ENCODE data around the gene UCHL1.

The UCHL1 gene

DNA sequence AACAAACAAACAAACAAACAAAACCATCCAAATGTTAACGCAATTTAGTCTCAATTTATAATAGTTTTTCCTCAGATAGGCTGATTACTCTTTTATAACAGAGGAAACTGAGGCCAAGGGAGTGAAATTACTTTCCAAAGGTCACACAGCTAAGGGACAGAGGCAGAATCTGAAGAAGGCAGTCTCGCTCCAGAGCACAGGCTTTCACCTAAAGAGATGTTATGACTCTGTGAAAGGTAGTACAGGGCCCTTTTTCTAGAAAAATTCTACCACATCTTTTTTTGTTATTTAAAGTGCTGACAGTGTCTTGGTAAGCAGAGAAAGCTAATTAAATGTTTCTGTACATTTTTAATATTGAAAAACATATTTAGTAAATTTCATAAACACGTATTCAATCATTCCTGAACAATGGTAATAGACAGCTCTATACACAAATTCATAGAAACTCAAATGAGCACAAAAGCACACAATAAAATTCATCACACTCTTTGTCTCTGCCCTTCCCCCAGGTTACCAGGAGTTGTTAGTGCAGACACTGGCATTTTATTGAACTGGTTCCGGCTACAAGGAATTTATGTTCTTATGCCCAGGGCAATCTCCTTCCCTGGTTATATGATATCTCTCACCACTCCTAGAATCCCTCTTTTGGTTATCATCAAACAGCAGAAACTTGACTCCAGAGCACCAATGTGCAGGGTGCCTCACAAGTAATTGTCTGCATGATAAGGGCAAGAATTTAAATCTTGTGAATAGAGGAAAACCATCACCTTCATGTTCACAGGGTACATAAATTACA, 34.7 kb upstream of the UCHL1 start:
- no peak overlapping the region for H3K9ac ChIP-seq (ENCODE audit: insufficient read length)
- H3K27ac ChIP-seq, result no peak overlapping the region
- H3K9me3 ChIP-seq (ENCODE audit: low read depth, low read length), result no peaks in the 10 kb centered on the region
- TF ChIP-seq EZH2 (IDR thresholded peaks at IDR 0.05) (no peak), POLR2AphosphoS5 (IDR thresholded peaks at IDR 0.05; ENCODE audit: borderline replicate concordance, low read depth, low read length) (no peak), FOXP2 (optimal IDR thresholded peaks at IDR 0.05; ENCODE audit: control extremely low read depth, extremely low read length, insufficient read depth) (no peak)
- H3K36me3 ChIP-seq (ENCODE audit: insufficient read depth, low read length), result no peaks in the 10 kb centered on the region
- H3K4me3 ChIP-seq, result no peak overlapping the region
- DNase-seq (ENCODE audit: low read depth, low spot score), result no peak

DNA sequence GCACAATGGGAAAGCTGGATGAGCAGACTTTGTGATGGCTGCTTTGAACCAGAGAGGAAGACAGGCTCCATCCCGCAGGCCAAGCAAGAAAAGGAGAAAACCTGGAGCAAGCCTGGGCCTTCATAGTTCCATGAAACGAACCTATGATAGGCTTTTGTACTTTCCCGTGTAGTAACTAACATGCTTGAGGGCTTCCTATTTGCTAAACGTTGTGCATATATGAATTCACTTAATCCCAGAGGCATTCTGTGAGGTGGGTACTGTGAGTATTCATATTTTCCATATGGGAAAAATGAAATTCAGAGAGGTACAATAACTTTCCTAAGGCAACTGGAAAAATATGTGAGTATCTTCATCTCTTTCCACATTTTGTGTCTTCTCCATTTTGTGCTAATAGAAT, 28.8 kb upstream of the UCHL1 start:
- Histone ChIP-seq H3K9ac (ENCODE audit: insufficient read length) (no peak overlapping the region), H3K4me3 (no peak overlapping the region), H3K27ac (no peak overlapping the region), H3K9me3 (ENCODE audit: low read depth, low read length) (no peaks in the 10 kb centered on the region), H3K36me3 (ENCODE audit: insufficient read depth, low read length) (no peaks in the 10 kb centered on the region)
- no peak for DNase-seq (ENCODE audit: low read depth, low spot score)
- TF ChIP-seq FOXP2 (optimal IDR thresholded peaks at IDR 0.05; ENCODE audit: control extremely low read depth, extremely low read length, insufficient read depth) (no peak), EZH2 (IDR thresholded peaks at IDR 0.05) (no peak), POLR2AphosphoS5 (IDR thresholded peaks at IDR 0.05; ENCODE audit: borderline replicate concordance, low read depth, low read length) (no peak)

DNA sequence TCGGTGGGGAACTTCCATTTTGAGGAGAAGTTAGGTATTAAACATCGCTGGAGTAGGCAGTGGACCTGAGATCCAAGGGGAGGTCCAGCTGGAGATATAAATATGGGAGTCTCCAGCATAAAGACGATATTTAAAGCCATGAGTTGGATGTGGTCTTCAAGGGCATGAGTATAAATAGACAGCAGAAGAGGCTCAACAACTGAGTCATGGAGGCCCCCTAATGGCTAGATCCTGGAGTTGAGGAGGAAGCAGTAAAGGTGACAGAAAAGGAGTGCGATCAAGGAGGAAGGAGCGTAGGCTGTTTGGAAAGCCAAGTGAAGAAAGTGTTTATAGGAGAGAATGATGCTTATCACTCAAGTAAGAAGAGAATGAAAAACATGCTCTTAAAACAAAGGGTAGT, 24.3 kb upstream of the UCHL1 start:
- H3K4me3 ChIP-seq, result no peak overlapping the region
- H3K9ac ChIP-seq (ENCODE audit: insufficient read length), result no peak overlapping the region
- no peak for DNase-seq (ENCODE audit: low read depth, low spot score)
- no peak overlapping the region for H3K27ac ChIP-seq
- no peak for TF ChIP-seq EZH2 (IDR thresholded peaks at IDR 0.05)
- TF ChIP-seq POLR2AphosphoS5 (IDR thresholded peaks at IDR 0.05; ENCODE audit: borderline replicate concordance, low read depth, low read length), result no peak
- TF ChIP-seq FOXP2 (optimal IDR thresholded peaks at IDR 0.05; ENCODE audit: control extremely low read depth, extremely low read length, insufficient read depth), result no peak
- no peaks in the 10 kb centered on the region for H3K36me3 ChIP-seq (ENCODE audit: insufficient read depth, low read length)
- H3K9me3 ChIP-seq (ENCODE audit: low read depth, low read length), result no peaks in the 10 kb centered on the region

DNA sequence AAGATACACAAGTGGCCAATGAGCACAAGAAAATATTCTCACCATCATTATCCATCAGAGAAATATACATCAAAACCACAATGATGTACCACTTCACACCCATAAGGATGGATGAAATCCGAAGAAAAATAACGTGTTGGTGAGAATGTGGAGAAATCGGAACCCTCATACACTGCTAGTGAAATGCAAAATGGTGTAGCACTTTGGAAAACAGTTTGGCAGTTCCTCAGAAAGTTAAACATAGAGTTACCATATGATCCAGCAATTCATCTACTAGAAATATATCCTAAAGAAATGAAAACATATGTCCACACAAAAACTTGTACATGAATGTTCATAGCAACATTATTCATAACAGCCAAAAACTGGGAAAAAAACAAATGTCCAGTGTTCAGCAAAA, 23.9 kb upstream of the UCHL1 start:
- H3K36me3 ChIP-seq (ENCODE audit: insufficient read depth, low read length), result no peaks in the 10 kb centered on the region
- no peak overlapping the region for H3K27ac ChIP-seq
- DNase-seq (ENCODE audit: low read depth, low spot score), result no peak
- no peak overlapping the region for H3K4me3 ChIP-seq
- H3K9ac ChIP-seq (ENCODE audit: insufficient read length), result no peak overlapping the region
- no peaks in the 10 kb centered on the region for H3K9me3 ChIP-seq (ENCODE audit: low read depth, low read length)
- TF ChIP-seq FOXP2 (optimal IDR thresholded peaks at IDR 0.05; ENCODE audit: control extremely low read depth, extremely low read length, insufficient read depth) (no peak), POLR2AphosphoS5 (IDR thresholded peaks at IDR 0.05; ENCODE audit: borderline replicate concordance, low read depth, low read length) (no peak)

DNA sequence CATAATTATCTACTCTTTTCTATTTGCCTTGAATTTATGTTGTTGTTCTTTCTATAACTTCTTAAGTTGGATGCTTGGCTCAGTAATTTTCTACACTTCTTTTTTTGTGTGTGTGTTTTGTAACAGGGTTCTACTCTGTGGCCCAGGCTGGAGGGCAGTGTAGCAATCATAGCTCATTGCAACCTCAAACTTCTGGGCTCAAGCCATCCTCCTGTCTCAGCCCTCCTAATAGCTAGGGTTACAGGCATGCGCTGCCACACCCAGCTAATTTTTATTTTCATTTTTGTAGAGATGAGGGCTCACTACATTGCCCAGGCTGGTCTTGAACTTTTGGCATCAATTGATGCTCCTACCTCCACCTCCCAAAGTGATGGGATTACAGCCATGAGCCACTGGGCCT, 20.7 kb upstream of the UCHL1 start:
- TF ChIP-seq POLR2AphosphoS5 (IDR thresholded peaks at IDR 0.05; ENCODE audit: borderline replicate concordance, low read depth, low read length), result no peak
- no peak for TF ChIP-seq EZH2 (IDR thresholded peaks at IDR 0.05)
- TF ChIP-seq FOXP2 (optimal IDR thresholded peaks at IDR 0.05; ENCODE audit: control extremely low read depth, extremely low read length, insufficient read depth), result no peak
- H3K9ac ChIP-seq (ENCODE audit: insufficient read length), result no peak overlapping the region
- no peaks in the 10 kb centered on the region for H3K9me3 ChIP-seq (ENCODE audit: low read depth, low read length)
- H3K27ac ChIP-seq, result 0 out of 2 replicates have a peak overlapping the region, but pooled peaks have one; percentile 35
- H3K4me3 ChIP-seq, result no peak overlapping the region
- no peak for DNase-seq (ENCODE audit: low read depth, low spot score)
- H3K36me3 ChIP-seq (ENCODE audit: insufficient read depth, low read length), result no peaks in the 10 kb centered on the region

DNA sequence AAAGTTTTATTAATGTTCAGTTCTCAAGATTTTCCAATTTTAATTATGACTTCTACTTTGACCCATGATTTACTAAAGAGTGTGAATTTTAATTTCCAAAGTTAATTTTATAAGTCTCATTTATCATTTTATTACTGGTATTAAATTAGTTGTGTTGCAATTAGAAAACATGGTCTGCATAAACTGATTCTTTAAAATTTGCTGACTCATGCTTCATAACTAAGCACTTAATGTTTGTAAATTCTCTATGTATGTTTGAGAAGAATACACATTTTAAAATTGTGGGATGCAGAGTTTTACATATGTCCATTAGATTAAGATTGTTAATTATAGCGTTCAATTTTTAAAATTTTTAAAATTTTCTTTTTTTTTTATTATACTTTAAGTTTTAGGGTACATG, 20.2 kb upstream of the UCHL1 start:
- DNase-seq (ENCODE audit: low read depth, low spot score), result no peak
- H3K4me3 ChIP-seq, result no peak overlapping the region
- H3K27ac ChIP-seq, result no peak overlapping the region
- no peaks in the 10 kb centered on the region for H3K9me3 ChIP-seq (ENCODE audit: low read depth, low read length)
- TF ChIP-seq EZH2 (IDR thresholded peaks at IDR 0.05), result no peak
- TF ChIP-seq POLR2AphosphoS5 (IDR thresholded peaks at IDR 0.05; ENCODE audit: borderline replicate concordance, low read depth, low read length), result no peak
- no peak for TF ChIP-seq FOXP2 (optimal IDR thresholded peaks at IDR 0.05; ENCODE audit: control extremely low read depth, extremely low read length, insufficient read depth)
- no peak overlapping the region for H3K9ac ChIP-seq (ENCODE audit: insufficient read length)
- H3K36me3 ChIP-seq (ENCODE audit: insufficient read depth, low read length), result no peaks in the 10 kb centered on the region

DNA sequence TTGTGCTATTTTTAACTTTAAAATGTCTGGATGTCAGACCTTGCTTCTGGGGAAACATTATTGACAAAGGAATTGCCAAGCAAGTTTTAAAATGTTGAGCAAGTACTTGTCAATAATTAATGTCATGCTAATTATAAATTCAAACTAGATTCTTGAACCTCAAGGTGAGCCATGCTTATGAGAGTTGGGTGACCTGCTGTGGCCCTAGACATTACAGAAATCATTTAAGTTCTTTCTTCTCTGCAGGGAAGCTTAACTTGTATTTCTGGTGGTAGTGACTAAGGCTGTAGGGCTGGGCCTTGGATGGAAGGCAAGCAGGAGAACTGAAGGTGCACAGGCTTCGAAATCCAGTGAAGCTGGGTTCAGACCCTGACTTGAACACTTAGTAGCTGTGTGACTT, 14.8 kb upstream of the UCHL1 start:
- TF ChIP-seq FOXP2 (optimal IDR thresholded peaks at IDR 0.05; ENCODE audit: control extremely low read depth, extremely low read length, insufficient read depth), result no peak
- TF ChIP-seq EZH2 (IDR thresholded peaks at IDR 0.05), result no peak
- TF ChIP-seq POLR2AphosphoS5 (IDR thresholded peaks at IDR 0.05; ENCODE audit: borderline replicate concordance, low read depth, low read length), result no peak
- H3K9me3 ChIP-seq (ENCODE audit: low read depth, low read length), result no peaks in the 10 kb centered on the region
- H3K4me3 ChIP-seq, result no peak overlapping the region
- no peak overlapping the region for H3K9ac ChIP-seq (ENCODE audit: insufficient read length)
- no peaks in the 10 kb centered on the region for H3K36me3 ChIP-seq (ENCODE audit: insufficient read depth, low read length)
- H3K27ac ChIP-seq, result no peak overlapping the region
- no peak for DNase-seq (ENCODE audit: low read depth, low spot score)

DNA sequence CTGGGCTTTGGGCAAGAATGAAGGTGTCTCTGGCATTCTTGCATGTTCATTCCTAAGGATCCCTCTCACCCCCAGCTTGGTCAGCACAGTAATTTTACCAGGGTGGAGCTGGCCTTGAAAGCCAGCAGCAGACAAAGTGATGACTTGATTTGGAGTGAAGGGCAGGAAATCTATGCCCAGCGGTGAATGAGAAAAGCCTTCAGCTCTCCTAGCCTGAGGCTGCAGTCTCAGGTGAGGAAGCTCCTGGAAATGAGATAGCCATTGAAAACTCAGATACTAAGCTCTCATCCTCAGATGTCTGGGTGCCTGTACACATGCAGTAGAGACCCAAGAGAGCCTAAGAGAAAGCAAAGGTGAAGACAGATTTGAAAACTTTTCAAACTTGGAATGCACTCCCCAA, 10.7 kb upstream of the UCHL1 start:
- TF ChIP-seq FOXP2 (optimal IDR thresholded peaks at IDR 0.05; ENCODE audit: control extremely low read depth, extremely low read length, insufficient read depth) (no peak), EZH2 (IDR thresholded peaks at IDR 0.05) (no peak)
- Histone ChIP-seq H3K36me3 (ENCODE audit: insufficient read depth, low read length) (no peaks in the 10 kb centered on the region), H3K27ac (no peak overlapping the region), H3K4me3 (no peak overlapping the region), H3K9ac (ENCODE audit: insufficient read length) (no peak overlapping the region), H3K9me3 (ENCODE audit: low read depth, low read length) (no peaks in the 10 kb centered on the region)
- DNase-seq (ENCODE audit: low read depth, low spot score), result no peak

All from SK-N-MC (cell line).